Measurements from ENCODE around the gene HACD3. TPM values are rescaled to one million over a fixed set of nuclear protein-coding genes. Genes with fewer than 3 reads are reported as not detected.
A peak's percentile ranks its signal among the peaks of the same experiment; 100 is the strongest.

The HACD3 gene
- total and polyA plus RNA-seq, 9 of the 15 experiments (the other 6 are each of a cell fraction or from before 2014, with no cell fraction given): 48.1 to 117 (median 72.8) TPM

- ATAC-seq (no peak; the same call in 2 of the 3 replicates), DNase-seq (ENCODE audit: extremely low read depth in 1 of 4, low spot score in 3 of 4) (no peak), FAIRE-seq (peak; percentile 23)
- Histone ChIP-seq H3K9me1 (ENCODE audit: control insufficient read depth, insufficient read depth, low read length) (no peaks in the 10 kb centered on the region), H3K27ac (ENCODE audit: extremely low read depth, low read depth, low read length) (peak overlapping the region; percentile 15; the same call in 1 of the 3 replicates), H3K4me3 (no peak overlapping the region), H4K20me1 (replicated peaks; ENCODE audit: control insufficient read depth, insufficient read depth, low read length) (no peaks in the 10 kb centered on the region), H3K9ac (ENCODE audit: insufficient read depth in 1 of 2, low read depth in 2 of 2, low read length in 2 of 2) (no peak overlapping the region), H3K79me2 (ENCODE audit: control insufficient read depth, insufficient read depth, low read length) (no peaks in the 10 kb centered on the region), H3K4me1 (replicated peaks in 1 of 2; ENCODE audit: control insufficient read depth in 2 of 2, insufficient read depth in 2 of 2, low read length in 2 of 2) (no peaks in the 10 kb centered on the region), H3K36me3 (ENCODE audit: control insufficient read depth, insufficient read depth, low read length) (peaks cover 88% of the 10 kb centered on the region), H3K9me3 (replicated peaks; ENCODE audit: control insufficient read depth, insufficient read depth, low read depth, low read length) (no peaks in the 10 kb centered on the region), H3K4me2 (ENCODE audit: insufficient read depth, low read length) (no peak overlapping the region), H2AFZ (ENCODE audit: low read depth, low read length) (no peak overlapping the region), H3K27me3 (ENCODE audit: control insufficient read depth in 2 of 2, insufficient read depth in 2 of 2, low read length in 2 of 2) (no peaks in the 10 kb centered on the region)
- intact Hi-C loops (cut with micrococcal nuclease): loop anchor here (10.0 kb wide), 1 partner anchor 174 kb away; no protein-coding TSS in a partner anchor
- in situ Hi-C loops (cut with MboI): no loop called here
- CTCF ChIA-PET (ENCODE audit: low intra/inter-chr PET ratio): no interaction called here
- TF ChIP-seq ZNF586 (CRISPR knock-in tag; conservative IDR thresholded peaks at IDR 0.05) (no peak), POLR2AphosphoS2 (IDR thresholded peaks at IDR 0.05; ENCODE audit: low read length) (peak; percentile 51; the same call in 1 of the 2 replicates), POLR2G (IDR thresholded peaks at IDR 0.05; ENCODE audit: low read depth, low read length) (peak; percentile 25; the same call in 1 of the 2 replicates), BACH1 (tag; IDR thresholded peaks at IDR 0.05) (no peak), CREM (IDR thresholded peaks at IDR 0.05; ENCODE audit: low read depth) (no peak), ZNF699 (CRISPR knock-in tag; IDR thresholded peaks at IDR 0.05; ENCODE audit: insufficient replicate concordance) (no peak), TRIM24 (IDR thresholded peaks at IDR 0.05) (no peak), EGR1 (conservative IDR thresholded peaks at IDR 0.05) (no peak), HNRNPH1 (optimal IDR thresholded peaks at IDR 0.05; ENCODE audit: low read depth, low read length) (no peak), HDAC8 (tag; IDR thresholded peaks at IDR 0.05) (no peak), ATF7 (IDR thresholded peaks at IDR 0.05) (no peak), ZBTB9 (CRISPR knock-in tag; IDR thresholded peaks at IDR 0.05) (no peak), SMARCB1 (IDR thresholded peaks at IDR 0.05; ENCODE audit: insufficient read length, low read depth) (no peak), ZSCAN29 (IDR thresholded peaks at IDR 0.05) (no peak), GATAD2B (IDR thresholded peaks at IDR 0.05; ENCODE audit: borderline replicate concordance) (no peak), KLF13 (tag; IDR thresholded peaks at IDR 0.05; ENCODE audit: borderline replicate concordance, low read depth) (no peak), TAF7 (tag; IDR thresholded peaks at IDR 0.05) (no peak), POLR2A (conservative IDR thresholded peaks at IDR 0.05) (peak; percentile 66), MXD1 (CRISPR knock-in tag; IDR thresholded peaks at IDR 0.05; ENCODE audit: borderline replicate concordance, poor library complexity, severe bottlenecking) (no peak)
- POLR2A ChIA-PET: interaction anchor here (0.8 to 2.5 kb wide), 5 partner anchors 8 to 275 kb away, joined by 3 to 12 read pairs (median 4); partner anchors contain the start of gene RNU5B-1
- BruUV-seq (replicated peaks): TSS peak; percentile 33
- WGBS (ENCODE audit: insufficient coverage, low coverage, missing lambda C conversion rate): 71% methylated on average over 8 of the region's 8 CpGs
Measured at GRCh38 chr15:65578904-65579728, 48.9 kb downstream of the HACD3 start.

All from K562 (cell line).